ENCODE measurements around the gene KRTAP1-1. TPM values are rescaled to one million over a fixed set of nuclear protein-coding genes. Genes with fewer than 3 reads are reported as not detected.
"Not testable (repeated sequence)": the region's sequence is repeated elsewhere in the genome, so short reads cannot be mapped to it uniquely, and the experiment has no call there.

The KRTAP1-1 gene
- total RNA-seq, 1 donor from 2014 or later = not detected

DNA sequence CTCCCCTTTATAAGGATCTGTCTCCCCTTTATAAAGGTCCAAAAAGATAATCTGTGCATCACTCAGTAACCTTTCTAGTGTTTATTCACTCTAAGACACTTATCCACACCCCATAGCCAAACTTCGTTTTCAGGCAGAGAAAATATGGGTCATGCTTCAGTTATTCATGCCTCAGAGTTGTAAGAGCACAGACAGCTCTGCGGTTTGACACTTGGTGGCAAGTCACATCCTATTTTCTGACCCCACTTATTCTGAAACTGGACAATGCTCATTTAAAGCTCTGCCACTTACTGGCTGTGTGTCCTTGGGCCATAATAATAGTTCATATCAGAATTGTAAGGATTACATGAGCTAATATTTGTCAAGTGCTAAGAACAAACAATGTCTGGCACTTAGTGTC is 7.9 kb upstream of the KRTAP1-1 start:
- DNase-seq = no peak
- H3K36me3 Mint-ChIP-seq (ENCODE audit: unreplicated experiment) = no peaks in the 10 kb centered on the region
- no peak overlapping the region for H3K4me3 Mint-ChIP-seq (ENCODE audit: unreplicated experiment)
- TF ChIP-seq CTCF (IDR thresholded peaks at IDR 0.05; ENCODE audit: partially characterized antibody, unreplicated experiment) = no peak
- peaks cover 4% of the 10 kb centered on the region for H3K27me3 Mint-ChIP-seq (ENCODE audit: unreplicated experiment)
- H3K9me3 Mint-ChIP-seq (ENCODE audit: unreplicated experiment) = peaks cover 2% of the 10 kb centered on the region
- no peaks in the 10 kb centered on the region for H3K4me1 Mint-ChIP-seq (ENCODE audit: low read depth, unreplicated experiment)
- no peak overlapping the region for H3K27ac Mint-ChIP-seq (ENCODE audit: unreplicated experiment)

- H3K4me1 Mint-ChIP-seq (ENCODE audit: low read depth, unreplicated experiment) = no peaks in the 10 kb centered on the region
- no peaks in the 10 kb centered on the region for H3K36me3 Mint-ChIP-seq (ENCODE audit: unreplicated experiment)
- no peak for DNase-seq
- H3K27me3 Mint-ChIP-seq (ENCODE audit: unreplicated experiment) = peaks cover 4% of the 10 kb centered on the region
- H3K9me3 Mint-ChIP-seq (ENCODE audit: unreplicated experiment) = peaks cover 3% of the 10 kb centered on the region
- H3K27ac Mint-ChIP-seq (ENCODE audit: unreplicated experiment) = no peak overlapping the region
- TF ChIP-seq CTCF (IDR thresholded peaks at IDR 0.05; ENCODE audit: partially characterized antibody, unreplicated experiment) = no peak
- H3K4me3 Mint-ChIP-seq (ENCODE audit: unreplicated experiment) = no peak overlapping the region
These were observed 7.2 kb upstream of the KRTAP1-1 start for GRCh38 chr17:41048441-41048840.

DNA sequence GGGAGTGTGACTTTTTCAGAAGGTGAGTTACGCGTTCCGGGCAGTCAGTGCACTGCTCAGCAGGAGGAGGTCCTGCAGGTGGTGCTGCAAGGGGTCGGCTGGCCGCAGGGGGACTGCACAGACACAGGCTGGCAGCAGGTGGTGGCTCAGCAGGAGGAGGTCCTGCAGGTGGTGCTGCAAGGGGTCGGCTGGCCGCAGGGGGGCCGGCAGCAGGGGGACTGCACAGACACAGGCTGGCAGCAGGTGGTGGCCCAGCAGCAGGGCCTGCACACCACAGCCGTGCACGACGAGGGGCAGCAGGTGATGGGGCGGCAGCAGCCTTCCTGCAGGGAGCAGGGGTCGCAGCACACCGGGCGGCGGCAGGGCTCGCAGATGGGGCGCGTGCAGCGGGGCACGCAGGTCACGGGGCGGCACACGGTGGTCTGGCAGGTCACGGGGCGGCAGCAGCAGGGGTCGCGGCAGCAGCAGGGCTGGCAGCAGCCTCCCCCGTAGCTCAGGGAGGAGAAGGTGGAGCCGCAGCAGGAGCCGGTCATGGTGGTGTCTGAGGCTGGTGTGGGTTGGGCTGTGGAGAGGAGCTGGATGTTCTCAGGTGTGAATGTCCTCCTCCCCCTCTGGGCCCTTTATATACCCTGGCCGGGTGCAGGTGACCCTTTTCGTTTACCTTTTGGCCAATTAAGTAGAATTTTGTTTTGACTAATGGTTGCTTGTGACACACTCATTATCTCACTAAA is 5.7 kb upstream of the KRTAP1-1 start, which contains the start of gene KRTAP2-1:
TSS of gene KRTAP2-1 (minus strand) at position 582 of the 731 bp plus-strand sequence. CDS start at position 533, 49 bp downstream.
- not testable (repeated sequence) for DNase-seq; H3K27ac Mint-ChIP-seq (ENCODE audit: unreplicated experiment); H3K27me3 Mint-ChIP-seq (ENCODE audit: unreplicated experiment); H3K4me1 Mint-ChIP-seq (ENCODE audit: low read depth, unreplicated experiment); H3K4me3 Mint-ChIP-seq (ENCODE audit: unreplicated experiment); H3K36me3 Mint-ChIP-seq (ENCODE audit: unreplicated experiment); H3K9me3 Mint-ChIP-seq (ENCODE audit: unreplicated experiment)

GRCh38 chr17:41042953-41043352 is 1.7 kb upstream of the KRTAP1-1 start:
- no peaks in the 10 kb centered on the region for H3K36me3 Mint-ChIP-seq (ENCODE audit: unreplicated experiment)
- H3K27me3 Mint-ChIP-seq (ENCODE audit: unreplicated experiment) = peaks cover 2% of the 10 kb centered on the region
- TF ChIP-seq CTCF (IDR thresholded peaks at IDR 0.05; ENCODE audit: partially characterized antibody, unreplicated experiment) = no peak
- no peak for DNase-seq
- peaks cover 7% of the 10 kb centered on the region for H3K9me3 Mint-ChIP-seq (ENCODE audit: unreplicated experiment)
- no peak overlapping the region for H3K27ac Mint-ChIP-seq (ENCODE audit: unreplicated experiment)
- H3K4me3 Mint-ChIP-seq (ENCODE audit: unreplicated experiment) = no peak overlapping the region
- peaks cover 3% of the 10 kb centered on the region for H3K4me1 Mint-ChIP-seq (ENCODE audit: low read depth, unreplicated experiment)

DNA sequence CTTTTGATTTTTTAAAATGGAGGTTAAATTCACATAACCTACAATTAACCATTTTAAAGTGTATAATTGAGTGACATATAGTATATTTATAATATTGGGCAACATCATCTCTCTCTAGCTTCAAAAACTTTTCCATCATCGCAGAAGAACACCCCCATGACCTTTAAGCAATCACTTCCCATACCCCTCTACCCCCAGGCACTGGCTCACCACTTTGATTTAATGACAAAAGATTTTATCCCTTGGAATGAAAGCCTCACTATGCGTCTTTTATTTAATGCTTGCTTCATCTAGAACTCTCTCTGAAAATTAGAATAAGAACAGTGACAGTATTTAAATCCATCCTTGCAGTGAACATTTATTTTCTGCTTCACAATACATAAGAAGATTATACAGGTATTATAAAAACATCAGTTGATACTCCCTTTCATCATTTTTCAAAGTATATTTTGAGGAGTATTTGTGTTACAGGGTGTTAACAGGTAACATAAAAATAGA is 3.3 kb downstream of the KRTAP1-1 start:
- peaks cover 13% of the 10 kb centered on the region for H3K9me3 Mint-ChIP-seq (ENCODE audit: unreplicated experiment)

GRCh38 chr17:41034346-41034935 is 6.8 kb downstream of the KRTAP1-1 start, which contains the start of gene KRTAP1-3:
Gene KRTAP1-3 (minus strand): TSS chr17:41034874. CDS start chr17:41034821, 53 bp downstream.
- peak within 1 kb of the TSS; percentile 15 for H3K27ac Mint-ChIP-seq (ENCODE audit: unreplicated experiment)
- not testable (repeated sequence) for H3K4me3 Mint-ChIP-seq (ENCODE audit: unreplicated experiment); H3K9me3 Mint-ChIP-seq (ENCODE audit: unreplicated experiment); H3K27me3 Mint-ChIP-seq (ENCODE audit: unreplicated experiment); H3K4me1 Mint-ChIP-seq (ENCODE audit: low read depth, unreplicated experiment); H3K36me3 Mint-ChIP-seq (ENCODE audit: unreplicated experiment)
- peak; percentile 23 for DNase-seq

More for the DNA sequence above, 3.3 kb downstream of the KRTAP1-1 start:
- DNase-seq = no peak
- Mint-ChIP-seq H3K27me3 (ENCODE audit: unreplicated experiment) (no peaks in the 10 kb centered on the region), H3K27ac (ENCODE audit: unreplicated experiment) (no peak overlapping the region), H3K4me1 (ENCODE audit: low read depth, unreplicated experiment) (peaks cover 3% of the 10 kb centered on the region), H3K4me3 (ENCODE audit: unreplicated experiment) (no peak overlapping the region), H3K36me3 (ENCODE audit: unreplicated experiment) (no peaks in the 10 kb centered on the region)
- no peak for TF ChIP-seq CTCF (IDR thresholded peaks at IDR 0.05; ENCODE audit: partially characterized antibody, unreplicated experiment)
